GM21367 (cell line): ENCODE results near the gene HES5.

Experiments used
- ATAC-seq: cut with Tn5 transposase; IDR thresholded peaks from one replicate; pipeline ENCODE4 v1.9.1; 2021; ENCODE audit not compliant: unreplicated experiment

Gene HES5

GRCh38 chr1:2547210-2548067, 17.4 kb upstream of the HES5 start:
- no peak for ATAC-seq

GRCh38 chr1:2546515-2547209, 16.6 kb upstream of the HES5 start:
- ATAC-seq: peak; percentile 29

GRCh38 chr1:2545754-2546514, 15.9 kb upstream of the HES5 start:
- ATAC-seq: peak; percentile 26

- no peak for ATAC-seq
These were observed 15.0 kb upstream of the HES5 start for GRCh38 chr1:2544875-2545640.

GRCh38 chr1:2544093-2544874, 14.2 kb upstream of the HES5 start:
- no peak for ATAC-seq

GRCh38 chr1:2543543-2544092, 13.6 kb upstream of the HES5 start:
- no peak for ATAC-seq

- ATAC-seq: no peak
These were observed 12.3 kb upstream of the HES5 start for GRCh38 chr1:2542246-2542915.

- no peak for ATAC-seq
These were observed 11.7 kb upstream of the HES5 start for GRCh38 chr1:2541619-2542245.

- ATAC-seq: no peak
These were observed 10.9 kb upstream of the HES5 start for GRCh38 chr1:2540816-2541492.

- no peak for ATAC-seq
These were observed 9.3 kb upstream of the HES5 start for GRCh38 chr1:2539312-2539907.

GRCh38 chr1:2538872-2539271, 8.8 kb upstream of the HES5 start:
- ATAC-seq: no peak

- no peak for ATAC-seq
These were observed 8.3 kb upstream of the HES5 start for GRCh38 chr1:2538376-2538775.

GRCh38 chr1:2537784-2538115, 7.7 kb upstream of the HES5 start:
- ATAC-seq: no peak

- ATAC-seq: no peak
These were observed 5.9 kb upstream of the HES5 start for GRCh38 chr1:2535981-2536380.

- no peak for ATAC-seq
These were observed 5.4 kb upstream of the HES5 start for GRCh38 chr1:2535455-2535854.

- no peak for ATAC-seq
These were observed 4.8 kb upstream of the HES5 start for GRCh38 chr1:2534687-2535441.

GRCh38 chr1:2534315-2534686, 4.2 kb upstream of the HES5 start:
- ATAC-seq: no peak
